Germinal center (tissue), 1 donor: ENCODE results near the gene C9.
"Not testable (repeated sequence)": the region's sequence is repeated elsewhere in the genome, so short reads cannot be mapped to it uniquely, and the experiment has no call there.

Experiments
- DNase-seq: peaks from one replicate; pipeline ENCODE4 v3.0.0; 2012; ENCODE audit warnings: mixed read lengths, low spot score

Gene C9

DNA sequence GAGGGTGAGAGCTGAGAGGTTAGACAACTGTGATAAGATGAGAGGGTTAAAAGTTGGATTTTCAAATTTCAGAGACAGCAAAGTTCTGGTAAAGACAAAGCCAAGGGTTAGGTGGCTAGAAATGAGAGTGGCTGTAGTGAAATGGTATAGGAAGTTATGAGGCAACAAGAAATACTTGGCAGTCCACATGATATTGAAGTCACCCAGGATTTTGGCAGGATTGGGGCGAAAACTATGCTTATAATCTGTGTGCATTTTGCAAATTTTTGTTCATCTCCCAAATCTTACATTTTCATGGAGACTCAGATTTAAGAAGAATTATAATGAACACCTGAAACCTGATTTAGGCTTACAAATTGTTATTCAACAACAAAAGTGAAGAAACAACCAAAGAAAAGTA lies 35.6 kb downstream of the C9 start:
- no peak for DNase-seq

- DNase-seq = no peak
These were observed 40.8 kb downstream of the C9 start for GRCh38 chr5:39323542-39323941.

- DNase-seq = no peak
These were observed 44.9 kb downstream of the C9 start for GRCh38 chr5:39319395-39319794.

GRCh38 chr5:39316464-39316863 lies 47.8 kb downstream of the C9 start:
- not testable (repeated sequence) for DNase-seq

DNA sequence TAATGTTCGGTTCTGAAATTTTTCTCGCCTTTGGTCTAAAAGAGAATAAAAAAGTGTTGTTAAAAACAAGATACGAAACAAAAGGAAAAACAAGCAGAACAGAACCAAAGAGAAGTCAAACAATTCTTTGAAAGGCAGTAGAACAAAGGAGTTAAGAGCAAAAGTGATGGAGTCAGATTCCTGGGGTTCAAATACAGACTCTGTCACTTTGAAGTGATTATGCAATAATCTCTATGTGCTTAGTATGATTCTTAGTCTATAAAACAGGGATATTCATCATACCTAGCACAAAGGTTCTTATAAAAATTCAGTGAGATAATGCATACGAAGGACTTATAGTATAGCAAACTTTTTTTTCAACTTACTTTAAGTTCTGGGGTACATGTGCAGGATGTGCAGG lies 48.3 kb downstream of the C9 start:
- no peak for DNase-seq

DNA sequence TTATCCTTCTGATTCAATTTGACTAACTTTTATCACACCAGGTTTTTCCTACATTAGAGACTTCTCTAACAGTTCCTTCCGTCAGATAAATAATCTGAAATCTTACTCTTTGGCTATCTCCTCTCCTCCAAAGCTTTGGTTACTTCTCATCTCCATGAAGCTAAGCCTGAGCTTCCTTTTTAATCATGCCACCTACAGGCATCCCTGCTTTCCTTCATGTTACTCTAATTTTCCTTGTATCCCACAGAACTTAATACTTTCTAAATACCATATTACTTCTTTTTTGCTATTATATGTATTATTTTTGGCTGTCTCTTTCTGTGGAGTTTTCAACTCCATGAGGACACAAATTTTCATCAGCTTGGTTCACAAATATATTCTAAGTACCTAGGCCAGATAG lies 49.7 kb downstream of the C9 start:
- no peak for DNase-seq

DNA sequence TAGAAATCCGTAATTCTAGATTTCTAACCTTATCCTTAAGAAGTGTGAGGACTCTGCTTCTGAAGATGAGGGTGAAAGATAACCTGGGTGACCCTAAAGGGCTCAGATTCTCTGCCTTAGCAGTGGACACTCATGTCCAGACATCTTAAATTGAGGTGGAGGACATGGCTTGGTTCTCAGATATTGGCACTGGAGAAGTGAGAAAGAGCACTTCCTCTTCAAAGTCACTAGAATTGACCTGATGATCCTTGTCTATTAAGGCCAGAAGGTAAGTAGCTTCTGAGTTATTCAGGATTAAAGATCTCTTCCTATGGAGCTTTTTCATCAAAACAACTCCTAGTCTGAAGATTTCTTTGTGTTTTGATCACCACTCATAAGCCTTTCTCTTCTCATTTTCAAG lies 54.8 kb downstream of the C9 start:
- no peak for DNase-seq

- no peak for DNase-seq
These were observed 61.8 kb downstream of the C9 start for GRCh38 chr5:39302472-39302871.

DNA sequence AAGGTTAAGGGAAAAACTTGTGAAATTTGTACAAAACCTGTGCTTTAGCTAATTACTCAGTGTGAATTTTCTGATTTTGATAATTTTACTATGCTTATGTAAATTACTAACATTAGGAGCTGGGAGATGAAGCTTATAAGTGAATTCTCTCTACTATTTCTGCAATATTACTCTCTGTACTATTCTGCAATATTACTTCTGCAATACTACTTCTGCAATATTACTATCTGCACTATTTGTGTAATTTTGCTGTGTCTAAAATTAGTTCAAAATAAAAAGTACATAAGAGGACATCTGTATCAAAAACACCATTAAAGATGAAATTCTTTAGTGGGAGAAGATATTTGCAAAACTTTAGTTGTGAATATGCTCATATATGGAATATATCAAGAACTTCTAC lies 62.9 kb downstream of the C9 start:
- no peak for DNase-seq

DNA sequence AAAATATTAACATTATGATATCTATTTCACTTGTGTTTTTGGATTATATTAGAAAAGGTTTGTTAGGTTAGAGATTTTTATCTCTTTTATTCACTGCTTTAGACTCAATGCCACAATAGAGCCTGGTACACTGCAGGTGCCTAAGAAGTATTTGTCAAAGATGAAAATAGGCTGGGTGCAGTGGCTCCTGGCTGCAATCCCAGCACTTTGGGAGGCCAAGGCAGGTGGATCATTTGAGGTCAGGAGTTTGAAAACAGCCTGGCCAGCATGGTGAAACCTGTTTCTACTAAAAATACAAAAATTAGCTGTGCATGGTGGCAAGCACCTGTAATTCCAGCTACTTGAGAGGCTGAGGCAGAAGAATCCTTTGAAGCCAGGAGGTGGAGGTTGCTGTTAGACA lies 64.3 kb downstream of the C9 start:
- no peak for DNase-seq

- no peak for DNase-seq
These were observed 69.6 kb downstream of the C9 start for GRCh38 chr5:39294736-39295135.

DNA sequence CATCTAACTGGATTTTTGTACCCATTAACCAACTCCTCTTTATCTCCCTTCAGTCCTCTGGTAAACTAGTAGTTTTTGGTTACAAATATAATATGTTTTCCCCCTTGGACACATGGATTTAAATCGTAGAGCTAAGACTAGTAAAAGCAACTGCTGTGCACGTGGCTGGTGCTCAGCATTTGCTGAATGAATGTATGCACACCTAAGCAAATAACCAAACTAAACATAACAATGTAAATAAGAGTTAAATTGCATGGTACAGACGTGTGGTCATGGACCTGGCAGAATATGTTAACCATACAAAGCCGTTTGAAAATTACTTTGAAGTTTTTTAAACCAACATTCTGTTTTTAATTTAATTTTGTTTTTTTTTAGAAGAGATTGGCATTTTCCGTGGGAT lies 79.7 kb downstream of the C9 start:
- DNase-seq = no peak

- DNase-seq = peak; percentile 27
These were observed 81.0 kb downstream of the C9 start for GRCh38 chr5:39283231-39283818.

DNA sequence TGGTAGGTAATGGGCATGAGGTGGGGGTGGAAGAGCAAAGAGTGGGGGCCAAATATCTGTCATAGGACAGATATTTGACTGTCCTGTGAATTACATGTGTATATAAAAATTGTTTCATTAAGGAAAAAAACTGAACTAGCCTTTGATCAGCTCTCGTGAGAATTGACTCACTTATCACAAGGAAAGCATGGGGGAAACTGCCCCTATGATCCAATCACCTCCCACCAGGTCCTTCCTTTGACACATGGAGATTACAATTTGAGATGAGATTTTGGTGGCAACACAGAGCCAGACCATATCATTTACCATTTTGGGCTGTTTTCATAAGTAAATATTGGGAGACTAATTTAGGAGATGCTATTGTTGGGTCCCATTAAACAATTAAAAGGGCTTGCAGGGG lies 81.7 kb downstream of the C9 start:
- DNase-seq = no peak

GRCh38 chr5:39275865-39276264 lies 88.4 kb downstream of the C9 start:
- not testable (repeated sequence) for DNase-seq

GRCh38 chr5:39274398-39275085 lies 89.8 kb downstream of the C9 start:
- peak; percentile 12 for DNase-seq

DNA sequence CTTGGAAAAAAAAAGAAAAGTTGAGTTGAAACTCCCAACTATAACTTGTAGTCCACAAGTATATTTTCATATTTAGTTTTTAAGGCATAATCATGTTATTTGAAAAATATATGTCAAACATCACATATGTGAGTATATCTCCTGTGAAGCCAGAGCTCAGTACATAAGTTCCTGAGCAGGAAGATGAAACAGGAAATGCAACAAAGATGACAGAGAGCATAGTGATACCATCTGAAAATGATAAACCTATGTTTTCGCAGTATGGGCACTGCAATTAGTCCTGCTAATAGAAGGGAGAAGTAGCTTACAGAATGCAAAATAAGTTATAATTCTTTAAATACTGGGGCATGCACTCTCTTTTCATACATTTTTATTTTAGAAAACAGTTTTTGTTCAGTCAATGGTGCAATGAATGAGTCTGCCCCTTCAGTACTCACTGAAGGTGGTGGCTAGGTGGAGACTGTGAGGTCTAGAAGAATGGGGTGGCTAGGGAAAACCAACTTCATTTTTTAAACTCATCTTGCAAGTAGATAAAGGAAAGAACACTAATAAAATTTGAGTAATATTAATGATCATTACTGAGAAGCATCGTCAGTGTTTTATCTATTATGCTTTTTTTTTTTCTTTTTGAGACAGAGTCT lies 90.9 kb downstream of the C9 start:
- no peak for DNase-seq

GRCh38 chr5:39272869-39273231 lies 91.4 kb downstream of the C9 start:
- DNase-seq = not testable (repeated sequence)

DNA sequence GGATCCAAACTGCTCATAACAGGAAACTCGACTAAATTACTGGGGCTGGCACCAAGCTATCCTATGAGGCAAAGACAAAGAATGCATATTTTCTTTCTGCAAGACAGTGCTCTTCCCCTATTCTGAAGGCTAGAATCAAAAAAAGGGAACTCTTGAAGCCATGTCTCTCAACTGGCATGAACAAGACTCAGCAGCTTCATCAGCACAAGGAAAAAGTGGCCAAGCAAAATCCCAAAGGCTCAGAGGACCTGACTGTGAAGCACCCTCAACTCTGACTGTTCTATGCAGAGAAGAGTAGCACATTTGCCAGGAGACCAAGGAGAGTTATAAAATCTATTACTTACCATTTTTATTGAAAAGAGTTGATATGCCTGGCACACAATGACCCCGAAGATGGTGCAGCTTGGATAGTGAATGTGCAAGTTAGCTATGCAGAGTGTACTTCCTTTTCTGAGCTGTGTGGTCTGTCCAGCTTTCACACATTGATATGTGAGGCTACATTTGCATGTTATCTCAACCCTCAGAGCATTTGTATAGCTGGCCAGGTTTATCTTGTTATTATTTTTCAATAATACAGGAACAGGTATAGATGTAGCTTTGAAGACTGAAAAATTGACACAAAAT lies 94.0 kb downstream of the C9 start:
- no peak for DNase-seq

DNA sequence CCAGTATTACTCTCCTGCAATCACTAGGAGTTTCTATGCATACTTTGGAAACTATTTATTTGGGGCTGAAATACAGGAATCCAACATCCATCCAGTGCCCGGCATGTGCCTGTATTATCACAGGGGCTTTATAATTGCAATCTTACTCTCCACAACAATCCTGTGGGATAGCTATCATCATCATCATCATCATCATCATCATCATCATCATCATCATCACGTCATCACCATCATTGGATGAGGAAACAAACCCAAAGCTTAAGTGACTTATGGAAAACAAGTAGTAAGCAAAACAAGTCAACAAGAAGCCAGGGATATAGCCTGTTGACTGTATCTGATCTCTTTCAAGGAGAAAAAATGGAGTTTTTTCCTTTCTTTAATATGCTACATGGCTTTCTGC lies 97.1 kb downstream of the C9 start:
- DNase-seq = no peak

GRCh38 chr5:39266442-39266841 lies 97.9 kb downstream of the C9 start:
- no peak for DNase-seq

GRCh38 chr5:39264528-39264927 lies 99.8 kb downstream of the C9 start:
- DNase-seq = no peak

DNA sequence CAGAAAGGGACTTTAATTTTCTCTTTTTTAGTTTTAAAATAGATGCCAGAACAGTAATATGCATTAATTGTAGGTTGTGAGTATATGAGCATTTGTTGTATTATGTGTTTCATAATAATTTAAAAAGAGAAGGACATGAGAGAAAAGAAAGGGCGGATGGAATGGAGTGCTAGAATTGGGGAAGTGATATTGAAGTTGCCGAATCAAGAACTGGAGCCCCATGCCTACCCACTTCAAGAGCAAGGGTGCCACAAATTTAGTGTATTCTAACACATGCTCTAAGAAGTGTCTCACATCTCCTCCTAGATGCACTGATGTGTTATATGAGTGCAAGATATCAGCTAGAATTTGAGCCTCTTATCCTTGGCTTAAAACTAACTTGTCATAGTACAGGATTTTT lies 101.3 kb downstream of the C9 start:
- no peak for DNase-seq
